HFFc6 (cell line): ENCODE measurements around the gene KRTAP9-2. TPM values are rescaled to one million over a fixed set of nuclear protein-coding genes. Genes with fewer than 3 reads are reported as not detected.
A peak's percentile ranks its signal among the peaks of the same experiment; 100 is the strongest.
"Not testable (repeated sequence)": the region's sequence is repeated elsewhere in the genome, so short reads cannot be mapped to it uniquely, and the experiment has no call there.

ENCODE experiments used
- DNase-seq: peaks from one replicate; pipeline ENCODE4 v3.0.0-alpha.2; 2018
- H3K27ac Mint-ChIP-seq: 2 replicates; pipeline ENCODE4 v1.8.0; 2020; ENCODE audit warnings: mild to moderate bottlenecking, mixed read lengths
- H3K27me3 Mint-ChIP-seq: 2 replicates; pipeline ENCODE4 v1.8.0; 2021; ENCODE audit warnings: mild to moderate bottlenecking, moderate library complexity, mixed read lengths; ENCODE audit not compliant: insufficient read depth
- H3K36me3 Mint-ChIP-seq: 2 replicates; pipeline ENCODE4 v1.8.0; 2021; ENCODE audit warnings: low read depth, mixed read lengths
- H3K4me1 Mint-ChIP-seq: 2 replicates; pipeline ENCODE4 v1.8.0; 2020; ENCODE audit warnings: low read depth, mixed read lengths
- H3K4me3 Mint-ChIP-seq: 2 replicates; pipeline ENCODE4 v1.8.0; 2020; ENCODE audit warnings: mild to moderate bottlenecking, moderate library complexity, mixed read lengths
- H3K9me3 Mint-ChIP-seq: 2 replicates; pipeline ENCODE4 v1.8.0; 2020; ENCODE audit warnings: mild to moderate bottlenecking, mixed read lengths
- total RNA-seq, 6 experiments: library from RNA; stranded (reverse); fragmentation: NEBNext Ultra II Directional; extraction: Animal tissue kit (Norgen Biotek cat#: 25700); gene quantifications; 2 replicates in 1 of 6; 3 replicates in 5 of 6; pipeline ENCODE4 v1.2.3, GENCODE V29; 2021
- TF ChIP-seq, protein P1 (sequence below): fragments of 200-600 bp; sonication (generic); IDR thresholded peaks from 2 replicates; pipeline ENCODE4 v1.5.0; 2021; ENCODE audit warnings: antibody characterized with exemption, mild to moderate bottlenecking

KRTAP9-2 gene
- total RNA-seq, 6 experiments from 2014 or later: not detected

DNA sequence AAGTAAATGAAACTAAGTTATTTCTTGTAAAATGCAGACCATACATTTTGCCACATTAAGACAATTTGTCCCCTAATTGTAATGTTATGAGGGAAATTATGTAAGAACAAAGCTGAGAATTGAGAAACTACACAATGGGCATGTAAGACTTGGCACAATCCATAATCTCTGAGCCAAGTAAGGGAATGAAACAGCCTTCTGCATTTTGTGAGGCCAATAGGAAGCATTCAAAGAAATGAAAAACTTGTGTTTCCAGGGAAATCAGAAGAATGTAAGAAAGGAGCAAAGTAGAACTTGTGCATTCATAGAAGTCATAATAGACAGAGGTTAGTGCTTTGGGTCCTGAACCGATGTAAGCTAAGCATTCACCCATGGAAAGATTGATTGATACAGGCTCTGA lies 24.8 kb downstream of the KRTAP9-2 start:
- H3K4me3 Mint-ChIP-seq: no peak overlapping the region
- no peaks in the 10 kb centered on the region for H3K9me3 Mint-ChIP-seq
- H3K4me1 Mint-ChIP-seq: peaks cover 21% of the 10 kb centered on the region
- DNase-seq: no peak
- TF ChIP-seq, protein P1, sequence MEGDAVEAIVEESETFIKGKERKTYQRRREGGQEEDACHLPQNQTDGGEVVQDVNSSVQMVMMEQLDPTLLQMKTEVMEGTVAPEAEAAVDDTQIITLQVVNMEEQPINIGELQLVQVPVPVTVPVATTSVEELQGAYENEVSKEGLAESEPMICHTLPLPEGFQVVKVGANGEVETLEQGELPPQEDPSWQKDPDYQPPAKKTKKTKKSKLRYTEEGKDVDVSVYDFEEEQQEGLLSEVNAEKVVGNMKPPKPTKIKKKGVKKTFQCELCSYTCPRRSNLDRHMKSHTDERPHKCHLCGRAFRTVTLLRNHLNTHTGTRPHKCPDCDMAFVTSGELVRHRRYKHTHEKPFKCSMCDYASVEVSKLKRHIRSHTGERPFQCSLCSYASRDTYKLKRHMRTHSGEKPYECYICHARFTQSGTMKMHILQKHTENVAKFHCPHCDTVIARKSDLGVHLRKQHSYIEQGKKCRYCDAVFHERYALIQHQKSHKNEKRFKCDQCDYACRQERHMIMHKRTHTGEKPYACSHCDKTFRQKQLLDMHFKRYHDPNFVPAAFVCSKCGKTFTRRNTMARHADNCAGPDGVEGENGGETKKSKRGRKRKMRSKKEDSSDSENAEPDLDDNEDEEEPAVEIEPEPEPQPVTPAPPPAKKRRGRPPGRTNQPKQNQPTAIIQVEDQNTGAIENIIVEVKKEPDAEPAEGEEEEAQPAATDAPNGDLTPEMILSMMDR: no peak
- H3K36me3 Mint-ChIP-seq: no peaks in the 10 kb centered on the region
- H3K27me3 Mint-ChIP-seq: peaks cover 8% of the 10 kb centered on the region
- no peak overlapping the region for H3K27ac Mint-ChIP-seq

DNA sequence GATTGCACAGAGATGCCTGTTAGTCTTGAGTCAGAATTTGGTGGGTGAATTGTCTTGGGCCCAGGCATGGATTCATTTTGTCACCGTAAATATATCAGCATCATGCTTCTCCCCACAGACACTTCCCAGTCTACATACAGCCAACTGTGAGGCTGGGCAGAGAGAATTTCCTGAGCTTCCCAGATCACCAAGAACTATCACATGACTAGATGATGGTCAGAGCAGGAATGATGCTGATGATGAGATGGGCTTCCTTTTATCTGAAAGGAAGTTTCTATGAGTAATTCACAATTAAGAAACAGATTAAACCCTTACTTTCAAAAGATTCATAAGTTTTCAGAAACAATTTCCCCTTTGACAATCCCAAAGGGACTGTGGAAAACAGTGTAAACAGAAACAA lies 28.4 kb downstream of the KRTAP9-2 start:
- peaks cover 5% of the 10 kb centered on the region for H3K27me3 Mint-ChIP-seq
- H3K4me3 Mint-ChIP-seq: no peak overlapping the region
- DNase-seq: no peak
- no peaks in the 10 kb centered on the region for H3K9me3 Mint-ChIP-seq
- TF ChIP-seq, protein P1: no peak
- H3K4me1 Mint-ChIP-seq: peaks cover 33% of the 10 kb centered on the region
- H3K36me3 Mint-ChIP-seq: no peaks in the 10 kb centered on the region
- no peak overlapping the region; the same call in 1 of the 2 replicates for H3K27ac Mint-ChIP-seq

DNA sequence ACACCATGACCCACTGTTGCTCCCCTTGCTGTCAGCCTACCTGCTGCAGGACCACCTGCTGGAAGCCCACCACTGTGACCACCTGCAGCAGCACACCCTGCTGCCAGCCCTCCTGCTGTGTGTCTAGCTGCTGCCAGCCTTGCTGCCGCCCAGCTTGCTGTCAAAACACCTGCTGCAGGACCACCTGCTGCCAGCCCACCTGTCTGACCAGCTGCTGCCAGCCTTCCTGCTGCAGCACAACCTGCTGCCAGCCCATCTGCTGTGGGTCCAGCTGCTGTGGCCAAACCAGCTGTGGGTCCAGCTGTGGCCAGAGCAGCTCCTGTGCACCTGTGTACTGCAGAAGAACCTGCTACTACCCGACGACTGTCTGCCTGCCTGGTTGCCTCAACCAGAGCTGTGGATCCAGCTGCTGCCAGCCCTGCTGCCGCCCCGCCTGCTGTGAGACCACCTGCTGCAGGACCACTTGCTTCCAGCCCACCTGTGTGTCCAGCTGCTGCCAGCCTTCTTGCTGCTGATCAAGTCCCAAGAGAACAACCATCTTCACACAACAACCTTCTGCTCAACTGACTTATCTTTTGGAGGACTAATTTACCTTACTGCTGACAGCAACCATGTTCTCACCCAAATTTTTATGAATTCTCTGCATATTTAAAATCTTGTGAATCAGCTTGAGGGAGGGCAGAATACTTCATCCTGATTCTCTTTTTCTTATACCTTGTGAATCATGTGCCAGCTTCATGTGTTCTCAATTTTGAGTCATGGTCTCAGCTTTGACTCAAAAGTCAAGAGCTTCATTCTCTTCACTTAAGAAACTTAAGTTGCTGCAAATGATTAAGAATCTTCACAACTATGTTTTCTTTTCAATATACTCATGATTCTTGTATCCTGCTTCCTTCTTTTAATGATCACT lies 29.2 kb downstream of the KRTAP9-2 start, which contains the start of gene KRTAP9-9:
Gene KRTAP9-9, plus strand, starts transcription at position 4 of the 910 bp plus-strand sequence.
- Mint-ChIP-seq H3K4me3 (peak within 1 kb of the TSS; percentile 3; the same call in 1 of the 2 replicates), H3K4me1 (peaks cover 33% of the 10 kb centered on the region)
- not testable (repeated sequence) for H3K27ac Mint-ChIP-seq, H3K27me3 Mint-ChIP-seq, H3K36me3 Mint-ChIP-seq, H3K9me3 Mint-ChIP-seq
- peak; percentile 2 for DNase-seq

DNA sequence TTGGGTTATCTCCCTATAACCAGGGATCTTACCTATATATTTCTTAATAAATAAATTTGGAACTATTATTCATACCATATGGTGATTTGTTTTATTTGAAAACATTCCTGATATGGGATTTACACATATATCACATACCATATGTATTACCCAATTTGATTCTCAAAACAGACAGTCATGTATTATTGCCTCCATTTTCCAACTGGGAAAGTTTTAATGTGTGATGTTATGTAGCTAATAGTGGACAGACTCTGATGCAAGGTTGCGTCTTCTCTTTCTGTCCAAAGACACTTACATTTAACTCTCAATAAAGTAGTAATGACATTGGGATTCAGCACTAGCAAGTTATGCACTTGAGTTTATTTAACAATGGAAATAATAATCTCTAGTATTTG lies 29.8 kb downstream of the KRTAP9-2 start:
- H3K9me3 Mint-ChIP-seq: no peaks in the 10 kb centered on the region
- H3K27me3 Mint-ChIP-seq: peaks cover 5% of the 10 kb centered on the region
- H3K4me1 Mint-ChIP-seq: peaks cover 33% of the 10 kb centered on the region
- no peak overlapping the region for H3K4me3 Mint-ChIP-seq
- H3K36me3 Mint-ChIP-seq: no peaks in the 10 kb centered on the region
- DNase-seq: no peak
- H3K27ac Mint-ChIP-seq: no peak overlapping the region
- TF ChIP-seq, protein P1: no peak

DNA sequence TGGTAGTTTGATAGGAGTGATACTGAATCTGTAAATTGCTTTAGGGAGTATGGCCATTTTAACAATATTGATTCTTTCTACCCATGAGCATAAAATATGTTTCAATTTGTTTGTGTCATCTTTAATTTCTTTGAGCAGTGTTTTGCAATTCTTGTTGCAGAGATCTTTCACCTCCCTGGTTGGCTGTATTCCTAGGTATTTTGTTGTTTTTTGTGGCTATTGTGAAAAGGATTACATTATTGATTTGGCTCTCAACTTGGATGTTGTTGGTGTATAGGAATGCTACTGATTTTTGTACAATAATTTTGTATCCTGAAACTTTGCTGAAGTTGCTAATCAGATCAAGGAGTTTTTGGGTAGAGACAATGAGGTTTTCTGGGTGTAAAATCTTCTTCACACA lies 32.0 kb downstream of the KRTAP9-2 start:
- TF ChIP-seq, protein P1: no peak
- Mint-ChIP-seq H3K4me1 (peaks cover 35% of the 10 kb centered on the region), H3K27ac (no peak overlapping the region), H3K27me3 (peaks cover 3% of the 10 kb centered on the region), H3K36me3 (no peaks in the 10 kb centered on the region), H3K4me3 (no peak overlapping the region), H3K9me3 (no peaks in the 10 kb centered on the region)
- DNase-seq: no peak

DNA sequence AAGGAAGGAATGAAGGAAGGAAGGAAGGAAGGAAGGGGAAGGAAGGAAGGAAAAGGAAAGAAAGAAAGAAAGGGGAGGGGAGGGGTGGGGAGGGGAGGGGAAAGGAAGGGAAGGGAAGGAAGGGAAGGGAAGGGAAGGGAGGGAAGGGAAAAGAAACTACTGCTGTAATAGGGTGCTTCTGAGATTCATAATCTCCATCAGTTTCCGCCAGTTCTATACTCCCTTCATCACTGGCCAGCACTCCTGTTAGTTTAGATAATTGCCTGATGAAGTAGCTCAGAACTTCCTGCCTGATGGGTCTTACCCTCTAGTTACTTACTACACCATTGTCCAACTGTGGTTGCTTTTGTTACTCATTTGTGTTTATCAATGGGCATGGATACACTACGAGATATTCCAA lies 36.8 kb downstream of the KRTAP9-2 start:
- DNase-seq: no peak
- Mint-ChIP-seq H3K4me1 (peaks cover 12% of the 10 kb centered on the region), H3K27ac (no peak overlapping the region), H3K9me3 (no peaks in the 10 kb centered on the region), H3K4me3 (no peak overlapping the region), H3K27me3 (peaks cover 8% of the 10 kb centered on the region), H3K36me3 (no peaks in the 10 kb centered on the region)
- TF ChIP-seq, protein P1: no peak
